GM12878 (cell line): ENCODE measurements around the gene SLC35E1. TPM values are rescaled to one million over a fixed set of nuclear protein-coding genes. Genes with fewer than 3 reads are reported as not detected.

Source experiments
- ATAC-seq: fragments of 200-7000 bp; cut with Tn5 transposase; 3 replicates; pipeline ENCODE4 v1.9.1; 2020; ENCODE audit warnings: mild to moderate bottlenecking, moderate library complexity
- BruUV-seq: library from RNA; stranded (reverse); fragments of 400-500 nt; replicated peaks from 2 replicates; lab custom pipeline; 2021; lab: Mats Ljungman, UMichigan
- CTCF ChIA-PET: fragments of 300-600 bp; sonication (Branson Sonifier 250); formaldehyde crosslinking; extraction: SDS; loops from one replicate; lab custom pipeline; 2021; ENCODE audit warnings: inconsistent platforms; lab: Yijun Ruan, JAX
- POLR2A ChIA-PET: fragments of 350-600 bp; formaldehyde crosslinking; extraction: SDS; loops from one replicate; lab custom pipeline; 2021; ENCODE audit warnings: inconsistent platforms; lab: Charles Lee
- RAD21 ChIA-PET: fragments of 300-600 bp; sonication (Branson Sonifier 250); formaldehyde crosslinking; loops from one replicate; lab custom pipeline; 2023; ENCODE audit warnings: antibody characterized with exemption; ENCODE audit not compliant: unreplicated experiment; lab: Charles Lee
- SMC1A ChIA-PET: fragments of 300-600 bp; sonication (Branson Sonifier 250); formaldehyde crosslinking; loops from one replicate; lab custom pipeline; 2023; ENCODE audit not compliant: unreplicated experiment, uncharacterized antibody; lab: Charles Lee
- DNase-seq: peaks from one replicate; pipeline ENCODE4 v3.0.0-alpha.2; 2011; ENCODE audit warnings: low read depth, low spot score
- FAIRE-seq: peaks from 3 replicates; lab custom pipeline; 2011; peaks lifted over from hg19 to GRCh38; lab: Jason Lieb, UNC
- H2AFZ ChIP-seq: 2 replicates; pipeline ENCODE4 v1.6.0; 2011; ENCODE audit warnings: low read depth, low read length, control low read depth; ENCODE audit not compliant: control insufficient read depth
- H3K27ac ChIP-seq: 2 replicates; pipeline ENCODE4 v1.5.1; 2011; ENCODE audit warnings: control low read depth; ENCODE audit not compliant: control insufficient read depth, insufficient read depth
- H3K27me3 ChIP-seq, 2 experiments: replicated peaks in 1 of 2; 2 replicates each; pipeline versions ENCODE4 v1.6.0 to v1.6.1; 2011; ENCODE audit warnings: low read length in 1 of 2; ENCODE audit not compliant: control insufficient read depth in 2 of 2, insufficient read depth in 2 of 2
- H3K36me3 ChIP-seq, 2 experiments: 2 replicates each; pipeline ENCODE4 v1.5.1; 2011; ENCODE audit warnings: low read length in 1 of 2; ENCODE audit not compliant: control insufficient read depth in 2 of 2, insufficient read depth in 2 of 2
- H3K4me1 ChIP-seq: 2 replicates; pipeline ENCODE4 v1.6.1; 2011; ENCODE audit warnings: mild to moderate bottlenecking, low read length, moderate library complexity, mixed read lengths; ENCODE audit not compliant: control insufficient read depth, insufficient read depth
- H3K4me2 ChIP-seq: 2 replicates; pipeline ENCODE4 v1.6.0; 2011; ENCODE audit warnings: control low read depth; ENCODE audit not compliant: control insufficient read depth, insufficient read depth
- H3K4me3 ChIP-seq: fragments of 200-600 bp; sonication (generic); 2 replicates; pipeline ENCODE4 v1.5.1; 2016
- H3K79me2 ChIP-seq: 2 replicates; pipeline ENCODE4 v1.6.0; 2011; ENCODE audit warnings: low read length; ENCODE audit not compliant: control insufficient read depth, insufficient read depth
- H3K9ac ChIP-seq: 2 replicates; pipeline ENCODE4 v1.8.0; 2011; ENCODE audit warnings: low read length, control low read depth, mixed read lengths; ENCODE audit not compliant: control insufficient read depth, insufficient read depth
- H3K9me3 ChIP-seq: replicated peaks from 3 replicates; pipeline ENCODE4 v1.5.1; 2011; ENCODE audit warnings: mild to moderate bottlenecking, low read length; ENCODE audit not compliant: control insufficient read depth, insufficient read depth
- H4K20me1 ChIP-seq: 2 replicates; pipeline ENCODE4 v1.6.0; 2011; ENCODE audit not compliant: control insufficient read depth, insufficient read depth
- BMI1 ChIP-seq: fragments of 450-650 bp; IDR thresholded peaks from 2 replicates; pipeline ENCODE4 v1.6.1; 2016; ENCODE audit warnings: mild to moderate bottlenecking, moderate library complexity, borderline replicate concordance
- FOS ChIP-seq: IDR thresholded peaks from 3 replicates; pipeline ENCODE4 v1.6.1; 2011; ENCODE audit warnings: borderline replicate concordance; ENCODE audit not compliant: insufficient read length; ENCODE audit errors: extremely low read depth
- GABPA ChIP-seq: IDR thresholded peaks from 2 replicates; pipeline ENCODE4 v1.6.1; 2014; ENCODE audit warnings: antibody characterized with exemption, low read depth, mild to moderate bottlenecking, inconsistent platforms
- HCFC1 ChIP-seq: fragments of 150-350 bp; IDR thresholded peaks from 2 replicates; pipeline ENCODE4 v1.6.1; 2014; ENCODE audit warnings: low read length
- IKZF2 ChIP-seq, 2 experiments: fragments of 450-650 bp; IDR thresholded peaks; 2 replicates each; pipeline ENCODE4 v1.6.1; 2017; ENCODE audit warnings: mild to moderate bottlenecking in 2 of 2, moderate library complexity in 2 of 2
- IRF4 ChIP-seq: IDR thresholded peaks from 2 replicates; pipeline ENCODE4 v1.6.1; 2011; ENCODE audit warnings: low read depth, low read length
- MTA3 ChIP-seq: IDR thresholded peaks from 2 replicates; pipeline ENCODE4 v1.6.1; 2012; ENCODE audit warnings: low read length, inconsistent platforms, borderline replicate concordance
- NFIC ChIP-seq: IDR thresholded peaks from 2 replicates; pipeline ENCODE4 v1.6.1; 2012; ENCODE audit warnings: low read depth, mild to moderate bottlenecking, inconsistent platforms, low read length, moderate library complexity
- PAX8 ChIP-seq: fragments of 450-650 bp; IDR thresholded peaks from 2 replicates; pipeline ENCODE4 v1.6.1; 2017; ENCODE audit warnings: mild to moderate bottlenecking, moderate library complexity
- POLR2A ChIP-seq: IDR thresholded peaks from 2 replicates; pipeline ENCODE4 v1.6.1; 2011; ENCODE audit warnings: low read depth, mild to moderate bottlenecking, low read length
- RBBP5 ChIP-seq: fragments of 200-600 bp; sonication (generic); conservative IDR thresholded peaks from 2 replicates; pipeline ENCODE4 v1.6.1; 2016
- RELA ChIP-seq: fragments of 450-650 bp; IDR thresholded peaks from 2 replicates; pipeline ENCODE4 v1.8.0; 2014; ENCODE audit warnings: borderline replicate concordance; ENCODE audit not compliant: partially characterized antibody
- WGBS: methylation state at CpG from one replicate; pipeline ENCODE4 v1.1.6; 2016; ENCODE audit warnings: low lambda C conversion rate; ENCODE audit not compliant: insufficient replicate concordance, insufficient coverage; ENCODE audit errors: missing lambda C conversion rate; 5-methylcytosine and 5-hydroxymethylcytosine counted together
- in situ Hi-C: fragments of 300-500 bp; cut with MboI; formaldehyde crosslinking; loops from 9 replicates; pipeline ENCODE4 v1.14.3; 2018; ENCODE audit warnings: mixed read lengths
- intact Hi-C: fragments of 100-400 bp; cut with micrococcal nuclease; formaldehyde crosslinking; loops from one replicate; pipeline ENCODE4 v1.14.2; 2022; ENCODE audit not compliant: unreplicated experiment
- polyA plus RNA-seq, 11 experiments: library from polyadenylated mRNA; depleted of rRNA in 4 of 11; unstranded in 6 of 11; stranded (reverse) in 5 of 11; fragments of >200 nt; fragmentation: Nextera tagmentation in 4 of 11; fragmentation: Illumina TruSeq in 1 of 11; extraction: Ambion mirVana in 4 of 11; extraction: Trizol in 1 of 11; gene quantifications; 1 replicate in 1 of 11; 2 replicates in 10 of 11; pipeline versions ENCODE4 v1.2.1 to v1.2.3, GENCODE V29; 2011 to 2016; ENCODE audit warnings: inconsistent platforms in 2 of 11, missing spikeins in 2 of 11, low read depth in 1 of 11
- total RNA-seq, 4 experiments: library from RNA; depleted of rRNA in 3 of 4; stranded (reverse); fragments of >200 nt in 3 of 4; fragmentation: Illumina TruSeq in 1 of 4; extraction: Trizol in 1 of 4; gene quantifications; 2 replicates each; pipeline versions ENCODE4 v1.2.1 to v1.2.3, GENCODE V29; 2013 to 2021

The SLC35E1 gene
- total and polyA plus RNA-seq, 10 of the 15 experiments (the other 5 are each of a cell fraction or from before 2014, with no cell fraction given) = 11.3 to 37.7 (median 22.1) TPM

DNA sequence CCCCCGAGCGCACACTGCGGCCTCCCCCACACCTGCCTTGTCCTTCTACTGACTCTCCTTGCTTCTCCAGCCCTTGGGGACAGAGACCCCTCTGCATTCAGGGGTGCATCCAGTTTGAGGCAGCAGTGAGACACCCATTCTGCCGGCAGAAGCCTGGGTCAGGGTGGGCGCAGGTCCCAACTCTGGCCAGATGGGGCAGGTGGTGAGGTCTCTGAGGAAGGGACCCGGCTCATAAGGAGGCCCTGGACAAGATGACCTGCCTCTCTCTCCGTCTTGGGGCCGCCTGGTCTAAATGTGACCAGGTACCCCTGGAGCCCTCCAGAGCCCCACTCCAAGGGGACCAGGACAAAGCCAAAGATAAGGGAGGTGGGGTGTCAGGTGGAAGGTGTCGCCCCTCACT, 36.1 kb downstream of the SLC35E1 start:
- no TSS peak for BruUV-seq
- intact Hi-C loops = no loop called here

DNA sequence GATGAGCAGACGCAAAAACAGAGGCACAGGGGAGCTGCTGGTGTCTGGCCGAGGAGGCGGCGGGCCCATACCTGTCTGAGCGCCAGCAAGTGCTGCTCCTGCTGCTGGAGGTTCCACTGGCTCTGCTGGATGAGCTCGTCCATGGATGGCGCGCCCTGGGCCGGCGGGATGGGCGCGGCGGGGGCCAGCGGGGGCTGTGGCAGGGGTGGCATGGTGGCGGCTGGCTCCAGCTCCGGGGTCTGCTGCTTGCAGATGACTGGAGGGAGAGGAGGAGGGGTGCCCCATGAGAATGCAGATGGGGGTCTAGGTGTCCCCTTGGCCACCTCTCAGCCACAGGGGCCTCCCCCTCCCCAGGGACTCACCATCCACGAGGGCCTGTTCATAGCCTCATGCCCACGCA, 36.8 kb downstream of the SLC35E1 start:
- ATAC-seq (no peak), FAIRE-seq (no peak), DNase-seq (no peak)
- Histone ChIP-seq H3K79me2 (peaks cover 30% of the 10 kb centered on the region), H3K27me3 (no peaks in the 10 kb centered on the region), H3K4me3 (no peak overlapping the region), H3K36me3 (peaks cover 11 to 52% of the 10 kb centered on the region in 2 experiments; a peak in 3 of 4 replicates), H3K9ac (no peak overlapping the region), H3K9me3 (no peaks in the 10 kb centered on the region; the same call in 2 of the 3 replicates), H4K20me1 (no peaks in the 10 kb centered on the region), H3K4me2 (no peak overlapping the region), H3K27ac (no peak overlapping the region), H3K4me1 (0 out of 2 replicates have a peak, but pooled peaks cover 5% of the 10 kb centered on the region), H2AFZ (no peak overlapping the region)
- BruUV-seq = no TSS peak
- ChIA-PET RAD21 (no interaction called here), POLR2A (no interaction called here), SMC1A (no interaction called here), CTCF (no interaction called here)
- TF ChIP-seq BMI1 (no peak), POLR2A (peak; percentile 6; the same call in 1 of the 2 replicates)
- 96% methylated on average over 10 of the region's 18 CpGs for WGBS
- in situ Hi-C loops = no loop called here
- intact Hi-C loops = no loop called here

More for the DNA sequence above, 36.1 kb downstream of the SLC35E1 start:
- Histone ChIP-seq H3K9me3 (no peaks in the 10 kb centered on the region; the same call in 2 of the 3 replicates), H2AFZ (no peak overlapping the region), H3K27me3 (no peaks in the 10 kb centered on the region), H3K27ac (no peak overlapping the region), H3K4me3 (no peak overlapping the region), H3K4me1 (peaks cover 5% of the 10 kb centered on the region; the same call in 1 of the 2 replicates), H4K20me1 (peaks cover under 1% of the 10 kb centered on the region; the same call in 1 of the 2 replicates), H3K79me2 (peaks cover 38% of the 10 kb centered on the region), H3K9ac (no peak overlapping the region), H3K4me2 (no peak overlapping the region), H3K36me3 (peaks cover 16 to 44% of the 10 kb centered on the region in 2 experiments; a peak in 3 of 4 replicates)
- DNase-seq = no peak
- WGBS = 97% methylated on average over 9 of the region's 9 CpGs
- RAD21 ChIA-PET = no interaction called here
- ATAC-seq = peak; percentile 38; the same call in 2 of the 3 replicates
- POLR2A ChIA-PET = interaction anchor here (0.5 kb wide), 1 partner anchor 88 kb away, joined by 3 read pairs; no protein-coding TSS in a partner anchor
- CTCF ChIA-PET = no interaction called here
- no peak for FAIRE-seq
- TF ChIP-seq MTA3 (no peak), IKZF2 (IDR thresholded peaks at IDR 0.05) (no peak), NFIC (no peak), RELA (no peak), GABPA (no peak), HCFC1 (no peak), RBBP5 (no peak), FOS (no peak), IRF4 (no peak), PAX8 (no peak)
- SMC1A ChIA-PET = no interaction called here
- in situ Hi-C loops = no loop called here
